ENCODE data around the gene GRAMD4.

DNA sequence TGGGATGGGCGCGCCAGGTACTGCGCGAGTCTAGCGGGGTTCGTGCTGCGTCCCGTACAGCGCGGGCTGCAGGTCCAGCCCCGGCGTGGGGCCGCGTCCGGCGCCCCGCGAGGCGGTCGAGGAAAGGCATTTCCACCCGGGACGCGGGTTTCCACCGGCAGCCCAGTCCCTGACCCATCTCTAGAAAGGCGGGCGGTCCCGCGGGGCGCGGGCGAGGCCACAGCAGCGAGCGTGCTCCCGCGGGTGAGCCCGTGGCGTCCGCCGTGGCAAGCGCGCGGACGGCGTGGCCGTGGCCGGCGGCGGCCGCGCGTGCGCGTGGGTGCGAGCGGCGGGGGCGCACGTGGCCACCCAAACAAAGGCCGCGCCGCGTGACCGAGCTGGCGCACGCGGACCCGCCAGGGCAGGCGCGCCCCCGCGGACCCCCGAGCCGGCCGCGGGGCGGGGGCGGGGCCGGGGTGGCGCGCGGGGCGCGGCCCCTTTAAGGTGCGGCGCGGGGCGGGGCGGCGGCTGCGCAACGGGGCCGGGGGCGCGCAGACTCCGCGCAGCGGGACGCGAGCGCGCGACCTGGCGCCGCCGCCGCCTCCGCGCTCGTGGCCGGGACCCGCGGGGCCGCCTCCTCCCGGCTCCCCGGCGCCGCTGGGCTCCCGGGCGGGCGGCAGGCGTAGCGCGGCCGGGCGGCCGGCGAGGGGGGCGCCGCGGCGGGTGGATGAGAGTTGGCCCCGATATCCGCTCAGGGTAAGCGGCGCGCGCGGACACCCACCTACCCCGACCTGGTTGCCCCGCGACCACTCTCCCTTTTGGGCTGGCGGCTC lies 43.4 kb upstream of the GRAMD4 start:
- TF ChIP-seq, protein P1, sequence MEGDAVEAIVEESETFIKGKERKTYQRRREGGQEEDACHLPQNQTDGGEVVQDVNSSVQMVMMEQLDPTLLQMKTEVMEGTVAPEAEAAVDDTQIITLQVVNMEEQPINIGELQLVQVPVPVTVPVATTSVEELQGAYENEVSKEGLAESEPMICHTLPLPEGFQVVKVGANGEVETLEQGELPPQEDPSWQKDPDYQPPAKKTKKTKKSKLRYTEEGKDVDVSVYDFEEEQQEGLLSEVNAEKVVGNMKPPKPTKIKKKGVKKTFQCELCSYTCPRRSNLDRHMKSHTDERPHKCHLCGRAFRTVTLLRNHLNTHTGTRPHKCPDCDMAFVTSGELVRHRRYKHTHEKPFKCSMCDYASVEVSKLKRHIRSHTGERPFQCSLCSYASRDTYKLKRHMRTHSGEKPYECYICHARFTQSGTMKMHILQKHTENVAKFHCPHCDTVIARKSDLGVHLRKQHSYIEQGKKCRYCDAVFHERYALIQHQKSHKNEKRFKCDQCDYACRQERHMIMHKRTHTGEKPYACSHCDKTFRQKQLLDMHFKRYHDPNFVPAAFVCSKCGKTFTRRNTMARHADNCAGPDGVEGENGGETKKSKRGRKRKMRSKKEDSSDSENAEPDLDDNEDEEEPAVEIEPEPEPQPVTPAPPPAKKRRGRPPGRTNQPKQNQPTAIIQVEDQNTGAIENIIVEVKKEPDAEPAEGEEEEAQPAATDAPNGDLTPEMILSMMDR (IDR thresholded peaks at IDR 0.05), result no peak
- no peak for TF ChIP-seq POLR2A (IDR thresholded peaks at IDR 0.05)
- TF ChIP-seq POLR2AphosphoS5 (IDR thresholded peaks at IDR 0.05), result no peak

Measured in breast epithelium (tissue), 3 donors.